ENCODE results near the gene LYSMD4. TPM values are rescaled to one million over a fixed set of nuclear protein-coding genes. Genes with fewer than 3 reads are reported as not detected.

The LYSMD4 gene
- total RNA-seq, 3 donors from 2014 or later = 4.5 to 6.2 (median 5.5) TPM

DNA sequence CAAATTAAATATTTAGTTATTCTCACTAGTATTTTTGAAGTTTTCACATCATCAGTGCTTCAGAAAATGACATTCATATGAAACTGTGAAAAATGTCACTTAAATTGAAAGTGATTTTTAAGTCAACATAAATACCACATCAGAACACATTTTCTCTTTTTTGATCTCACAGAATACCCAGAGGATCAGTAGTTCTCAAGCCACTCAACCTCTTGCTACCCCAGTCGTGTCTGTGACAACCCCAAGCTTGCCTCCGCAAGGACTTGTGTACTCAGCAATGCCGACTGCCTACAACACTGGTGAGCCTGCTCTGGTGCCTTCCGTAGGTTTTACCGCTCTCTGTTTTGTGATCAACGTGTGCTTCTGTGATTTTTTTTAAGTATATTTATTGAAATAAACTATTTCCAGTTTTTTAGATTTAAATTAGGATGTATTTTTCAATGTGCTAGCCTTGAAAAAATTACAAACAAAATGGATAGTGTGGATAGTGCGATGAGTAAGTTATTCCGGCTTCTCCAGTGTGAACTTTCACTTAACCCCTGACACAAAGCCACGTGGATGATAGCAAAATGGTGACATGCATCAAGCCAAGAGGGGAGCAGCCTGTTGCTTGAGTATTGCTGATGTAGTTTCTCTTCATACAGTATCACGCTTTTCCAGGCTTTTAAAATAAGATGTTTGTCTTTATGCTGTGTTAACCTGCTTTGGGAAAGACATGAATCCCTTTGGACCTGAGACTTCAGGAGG, 26.5 kb downstream of the LYSMD4 start:
- no peaks in the 10 kb centered on the region for H3K9me3 Mint-ChIP-seq
- H3K27me3 Mint-ChIP-seq (ENCODE audit: low read depth) = no peaks in the 10 kb centered on the region
- peaks cover 18% of the 10 kb centered on the region for H3K36me3 Mint-ChIP-seq (ENCODE audit: insufficient read depth)
- no peak for DNase-seq
- H3K4me3 Mint-ChIP-seq = peak overlapping the region; percentile 56
- peak; percentile 73 to 79 for ATAC-seq
- peaks cover 52% of the 10 kb centered on the region for H3K4me1 Mint-ChIP-seq (ENCODE audit: low read depth)

DNA sequence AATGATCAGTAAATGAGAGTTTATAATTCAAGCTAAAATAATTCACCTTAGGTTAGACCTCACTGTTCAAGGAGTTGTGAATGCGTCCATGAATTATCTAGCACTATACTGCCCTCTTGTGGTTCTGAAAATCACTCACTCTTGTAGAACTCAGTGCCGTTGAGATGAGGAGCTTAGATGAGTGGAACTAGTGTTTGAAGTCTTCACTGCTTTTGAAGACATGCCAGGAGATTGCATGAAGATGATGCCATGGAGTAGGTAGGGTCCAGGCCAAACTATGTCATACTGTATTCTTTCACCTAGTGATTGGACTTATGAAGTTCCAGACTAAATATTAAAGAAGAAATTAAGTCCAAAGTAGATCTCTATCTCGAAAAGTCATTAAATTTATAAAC, 28.8 kb downstream of the LYSMD4 start:
- Mint-ChIP-seq H3K9me3 (no peaks in the 10 kb centered on the region), H3K27me3 (ENCODE audit: low read depth) (no peaks in the 10 kb centered on the region), H3K4me3 (no peak overlapping the region), H3K36me3 (ENCODE audit: insufficient read depth) (peaks cover 9% of the 10 kb centered on the region), H3K4me1 (ENCODE audit: low read depth) (peaks cover 52% of the 10 kb centered on the region)
- ATAC-seq = peak; percentile 51 to 64
- no peak for DNase-seq

DNA sequence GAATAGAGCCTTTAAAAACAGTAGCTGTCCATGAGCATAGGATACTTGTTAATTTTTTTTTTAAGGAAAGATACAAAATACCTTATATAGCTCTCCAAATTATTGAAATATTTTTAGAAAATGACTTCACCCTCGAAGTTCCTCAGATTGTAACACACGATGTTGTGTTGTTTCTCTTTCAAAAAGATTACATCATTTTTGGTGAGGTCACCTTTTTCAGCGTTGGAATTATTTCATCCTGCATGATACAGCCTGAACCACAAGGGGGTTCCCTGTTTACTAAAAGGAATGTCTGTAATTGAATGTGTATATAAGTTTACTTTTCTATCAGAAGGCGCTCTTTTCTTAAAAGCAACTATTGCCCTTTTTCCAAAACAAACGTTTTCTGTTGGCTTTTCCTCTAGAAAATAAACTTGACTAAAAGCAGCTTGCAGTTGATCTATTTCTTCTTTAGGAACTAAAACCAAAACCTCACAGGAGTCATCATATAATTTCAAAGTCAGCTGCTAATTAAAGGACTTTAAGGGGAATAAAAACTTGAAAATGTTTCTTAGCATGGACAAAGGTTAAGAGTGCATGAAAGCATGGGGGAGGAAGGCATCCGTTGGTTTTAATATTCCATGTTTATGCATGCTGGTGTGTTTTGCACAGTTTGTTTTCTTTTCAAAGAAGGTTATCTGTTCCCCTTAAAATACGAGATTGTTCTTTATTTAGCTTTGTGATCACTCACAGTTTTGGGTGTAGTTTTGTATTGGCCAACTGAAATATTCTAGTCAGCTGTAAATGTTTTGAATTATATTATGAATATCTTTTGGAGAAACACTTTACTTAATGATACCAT, 29.4 kb downstream of the LYSMD4 start:
- ATAC-seq (no peak), DNase-seq (no peak)
- Mint-ChIP-seq H3K9me3 (no peaks in the 10 kb centered on the region), H3K27me3 (ENCODE audit: low read depth) (no peaks in the 10 kb centered on the region), H3K4me1 (ENCODE audit: low read depth) (peaks cover 47% of the 10 kb centered on the region), H3K36me3 (ENCODE audit: insufficient read depth) (peaks cover 5% of the 10 kb centered on the region), H3K4me3 (no peak overlapping the region)

DNA sequence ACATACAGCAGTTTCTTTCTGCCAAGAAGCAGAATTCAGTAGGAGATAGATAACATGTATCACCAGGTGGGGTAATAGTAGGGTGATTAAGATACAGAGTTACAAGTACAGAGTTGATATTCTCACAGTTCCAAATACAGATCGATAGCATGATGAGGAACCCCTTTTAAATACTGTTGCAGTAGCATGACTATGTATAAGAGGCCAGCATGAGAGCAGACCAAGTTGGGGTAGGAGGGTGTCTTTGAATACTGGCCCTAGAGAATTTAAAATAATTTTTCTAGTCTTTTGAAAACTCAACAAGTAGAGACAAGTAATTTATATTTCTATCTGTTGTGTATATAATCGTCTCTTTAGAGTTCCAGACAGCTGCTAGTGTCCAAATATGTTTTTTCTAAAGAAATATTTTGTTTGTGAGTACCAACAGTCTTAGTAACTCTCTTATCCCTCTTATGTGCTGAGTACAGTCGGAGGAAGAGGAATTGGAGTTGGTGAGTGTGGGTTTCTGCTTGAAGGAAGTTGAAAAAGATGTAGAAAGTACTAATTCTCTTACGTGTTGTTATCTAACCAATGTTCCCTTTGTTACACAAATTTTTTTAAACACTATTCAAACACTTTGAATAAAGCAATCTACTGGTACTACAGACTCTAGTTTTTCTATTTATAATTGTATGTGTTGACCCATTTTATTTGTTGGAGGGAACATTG, 30.2 kb downstream of the LYSMD4 start:
- ATAC-seq (no peak), DNase-seq (no peak)
- no peaks in the 10 kb centered on the region for H3K27me3 Mint-ChIP-seq (ENCODE audit: low read depth)
- H3K4me3 Mint-ChIP-seq = no peak overlapping the region
- H3K9me3 Mint-ChIP-seq = no peaks in the 10 kb centered on the region
- no peaks in the 10 kb centered on the region for H3K36me3 Mint-ChIP-seq (ENCODE audit: insufficient read depth)
- H3K4me1 Mint-ChIP-seq (ENCODE audit: low read depth) = peaks cover 40% of the 10 kb centered on the region

DNA sequence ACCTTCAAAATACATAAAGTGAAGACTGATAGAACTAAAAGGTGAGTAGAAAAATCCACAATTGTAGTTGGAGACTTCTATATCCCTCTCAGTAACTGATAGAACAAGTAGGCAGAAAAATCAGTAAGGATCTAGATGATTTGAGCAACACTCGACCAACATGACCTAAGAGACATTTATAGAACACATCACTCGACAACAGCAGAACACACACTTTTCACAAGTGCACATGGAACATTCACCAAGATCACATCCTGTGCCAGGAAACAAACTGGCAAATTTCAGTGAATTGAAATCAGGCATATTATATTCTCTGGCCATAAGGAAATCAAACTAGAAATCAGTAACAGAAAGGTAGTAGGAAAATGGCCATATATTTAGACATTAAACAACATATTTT, 37.1 kb downstream of the LYSMD4 start:
- Mint-ChIP-seq H3K4me1 (ENCODE audit: low read depth) (no peaks in the 10 kb centered on the region), H3K9me3 (no peaks in the 10 kb centered on the region), H3K4me3 (no peak overlapping the region), H3K36me3 (ENCODE audit: insufficient read depth) (peaks cover 33% of the 10 kb centered on the region), H3K27me3 (ENCODE audit: low read depth) (no peaks in the 10 kb centered on the region)
- no peak for DNase-seq
- ATAC-seq = no peak

DNA sequence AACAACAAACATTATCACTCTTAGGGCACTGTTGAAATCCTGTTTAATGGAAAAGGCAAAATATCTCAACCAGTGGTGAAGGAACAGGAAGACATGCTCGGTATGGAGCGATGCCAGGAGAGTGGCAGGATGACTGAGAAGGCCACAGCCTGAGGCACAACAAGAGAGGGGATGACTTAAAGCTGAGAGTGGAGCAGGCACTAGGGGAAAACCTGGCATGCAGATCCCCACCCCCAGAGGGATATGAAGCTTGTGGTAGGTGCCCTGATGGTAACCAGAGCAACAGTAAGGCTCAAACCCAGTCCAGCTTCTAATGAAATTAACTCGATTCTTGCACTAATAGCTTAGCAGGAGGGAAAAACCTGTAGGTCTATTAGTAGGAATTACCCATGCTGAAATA, 40.4 kb downstream of the LYSMD4 start:
- no peaks in the 10 kb centered on the region for H3K27me3 Mint-ChIP-seq (ENCODE audit: low read depth)
- H3K9me3 Mint-ChIP-seq = no peaks in the 10 kb centered on the region
- no peaks in the 10 kb centered on the region for H3K4me1 Mint-ChIP-seq (ENCODE audit: low read depth)
- DNase-seq = no peak
- no peak overlapping the region for H3K4me3 Mint-ChIP-seq
- H3K36me3 Mint-ChIP-seq (ENCODE audit: insufficient read depth) = peaks cover 46% of the 10 kb centered on the region
- no peak for ATAC-seq

DNA sequence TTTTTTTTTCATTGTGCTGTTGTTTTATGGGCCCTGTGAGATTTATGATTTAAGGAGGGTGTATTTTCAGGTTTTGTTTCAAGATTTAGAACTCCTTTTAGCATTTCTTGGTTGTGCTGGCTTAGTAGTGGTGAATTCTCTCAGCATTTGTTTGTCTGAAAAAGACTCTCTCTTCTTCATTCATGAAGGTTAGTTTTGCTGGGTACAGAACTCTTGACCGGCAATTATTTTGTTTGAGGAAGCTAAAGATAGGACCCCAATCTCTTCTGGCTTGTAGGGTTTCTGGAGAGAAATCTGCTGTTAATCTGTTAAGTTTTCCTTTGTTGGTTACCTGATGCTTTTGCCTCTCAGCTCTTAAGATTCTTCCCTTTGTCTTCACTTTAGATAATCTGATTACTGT, 46.9 kb downstream of the LYSMD4 start:
- DNase-seq (no peak), ATAC-seq (no peak)
- Mint-ChIP-seq H3K4me1 (ENCODE audit: low read depth) (peaks cover 21% of the 10 kb centered on the region), H3K9me3 (peaks cover 6% of the 10 kb centered on the region), H3K4me3 (no peak overlapping the region), H3K36me3 (ENCODE audit: insufficient read depth) (peaks cover 31% of the 10 kb centered on the region), H3K27me3 (ENCODE audit: low read depth) (no peaks in the 10 kb centered on the region)

DNA sequence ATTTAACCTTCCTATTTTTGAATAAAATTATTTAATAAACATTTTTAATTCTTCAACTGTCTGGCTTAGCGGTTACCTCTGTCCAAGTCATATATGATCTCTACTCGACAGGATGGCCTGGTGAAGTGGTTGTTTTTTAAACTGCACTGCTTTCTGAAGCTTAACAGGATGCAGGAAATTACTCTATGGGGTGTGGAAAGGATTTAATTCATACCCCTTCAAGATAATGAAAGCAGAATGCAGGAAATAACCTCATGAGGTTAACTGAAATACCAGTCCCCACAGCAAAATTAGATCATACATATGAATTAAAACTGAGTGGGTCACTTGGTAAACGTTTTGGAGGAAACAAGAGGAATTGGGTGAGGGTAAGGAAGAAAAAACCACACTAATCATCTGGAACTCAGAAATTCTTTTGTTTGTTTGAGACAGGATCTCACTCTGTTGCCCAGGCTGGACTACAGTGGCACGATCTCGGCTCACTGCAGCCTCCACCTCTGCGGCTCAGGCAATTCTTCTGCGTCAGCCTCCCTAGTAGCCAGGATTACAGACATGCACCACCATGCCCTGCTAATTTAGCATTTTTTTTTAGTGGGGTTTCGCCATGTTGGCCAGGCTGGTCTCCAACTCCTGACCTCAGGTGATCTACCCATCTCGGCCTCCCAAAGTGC, 50.1 kb downstream of the LYSMD4 start:
- no peak for DNase-seq
- Mint-ChIP-seq H3K9me3 (peaks cover 6% of the 10 kb centered on the region), H3K27me3 (ENCODE audit: low read depth) (no peaks in the 10 kb centered on the region), H3K36me3 (ENCODE audit: insufficient read depth) (peaks cover 32% of the 10 kb centered on the region), H3K4me1 (ENCODE audit: low read depth) (peaks cover 25% of the 10 kb centered on the region), H3K4me3 (peak overlapping the region; percentile 9)
- ATAC-seq = no peak

DNA sequence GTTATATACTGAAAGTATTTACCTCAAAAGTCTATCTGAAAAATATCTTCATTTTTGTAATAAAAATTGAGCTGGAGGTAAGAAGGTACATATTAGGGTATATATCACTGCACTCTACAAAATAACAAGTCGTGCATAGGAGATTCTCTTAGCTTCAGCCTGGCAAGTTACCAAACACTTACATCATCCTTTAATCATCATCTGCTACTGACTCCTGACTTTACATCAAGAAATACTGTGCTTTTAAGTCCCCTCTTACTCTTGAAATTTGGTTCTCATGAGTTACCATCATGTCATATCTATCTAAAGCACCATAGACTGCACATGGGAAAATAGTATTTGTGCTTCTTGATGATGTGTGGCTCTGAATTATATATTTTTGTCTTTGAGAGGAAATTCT, 50.8 kb downstream of the LYSMD4 start:
- no peak for ATAC-seq
- Mint-ChIP-seq H3K4me1 (ENCODE audit: low read depth) (peaks cover 25% of the 10 kb centered on the region), H3K4me3 (no peak overlapping the region), H3K36me3 (ENCODE audit: insufficient read depth) (peaks cover 28% of the 10 kb centered on the region), H3K9me3 (peaks cover 6% of the 10 kb centered on the region), H3K27me3 (ENCODE audit: low read depth) (no peaks in the 10 kb centered on the region)
- DNase-seq = no peak

DNA sequence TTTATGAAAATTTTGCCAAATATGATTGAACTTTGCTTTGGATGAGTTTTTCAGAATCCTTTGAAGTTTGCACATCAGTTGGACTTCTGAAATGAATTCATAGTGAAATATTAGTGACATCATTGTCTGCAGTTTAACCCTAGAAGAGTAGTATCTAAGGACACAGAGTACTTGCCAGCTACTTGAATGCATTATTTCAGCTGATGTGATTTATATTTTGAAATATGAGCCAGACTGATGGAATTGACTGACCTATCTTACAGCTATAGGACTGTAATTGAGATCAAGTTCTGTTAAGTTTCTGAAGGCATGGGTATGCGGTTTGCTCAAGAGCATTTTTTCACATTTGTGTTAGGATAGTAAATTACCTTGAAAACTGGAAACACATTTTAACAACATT, 51.2 kb downstream of the LYSMD4 start:
- H3K9me3 Mint-ChIP-seq = peaks cover 6% of the 10 kb centered on the region
- DNase-seq = no peak
- no peak overlapping the region for H3K4me3 Mint-ChIP-seq
- ATAC-seq = no peak
- peaks cover 25% of the 10 kb centered on the region for H3K4me1 Mint-ChIP-seq (ENCODE audit: low read depth)
- H3K36me3 Mint-ChIP-seq (ENCODE audit: insufficient read depth) = peaks cover 31% of the 10 kb centered on the region
- no peaks in the 10 kb centered on the region for H3K27me3 Mint-ChIP-seq (ENCODE audit: low read depth)

DNA sequence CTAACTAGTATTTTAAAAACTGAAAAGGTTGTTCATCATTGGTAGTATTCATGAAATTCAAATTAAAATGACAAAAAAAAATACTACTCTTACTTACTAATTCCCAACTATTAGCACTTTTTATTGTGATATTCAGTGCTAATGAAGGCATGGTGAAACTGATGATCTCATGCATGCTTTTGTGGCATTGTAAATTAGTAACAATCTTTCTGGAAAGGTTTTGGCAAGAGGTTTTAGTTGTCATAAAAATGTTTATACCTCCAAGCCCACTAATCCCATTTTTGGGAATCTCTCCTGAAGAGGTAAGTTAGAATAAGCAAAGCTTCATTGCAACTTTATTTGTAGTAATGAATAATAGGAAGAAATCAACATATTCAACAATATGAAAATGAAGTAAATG, 53.0 kb downstream of the LYSMD4 start:
- H3K9me3 Mint-ChIP-seq = no peaks in the 10 kb centered on the region

DNA sequence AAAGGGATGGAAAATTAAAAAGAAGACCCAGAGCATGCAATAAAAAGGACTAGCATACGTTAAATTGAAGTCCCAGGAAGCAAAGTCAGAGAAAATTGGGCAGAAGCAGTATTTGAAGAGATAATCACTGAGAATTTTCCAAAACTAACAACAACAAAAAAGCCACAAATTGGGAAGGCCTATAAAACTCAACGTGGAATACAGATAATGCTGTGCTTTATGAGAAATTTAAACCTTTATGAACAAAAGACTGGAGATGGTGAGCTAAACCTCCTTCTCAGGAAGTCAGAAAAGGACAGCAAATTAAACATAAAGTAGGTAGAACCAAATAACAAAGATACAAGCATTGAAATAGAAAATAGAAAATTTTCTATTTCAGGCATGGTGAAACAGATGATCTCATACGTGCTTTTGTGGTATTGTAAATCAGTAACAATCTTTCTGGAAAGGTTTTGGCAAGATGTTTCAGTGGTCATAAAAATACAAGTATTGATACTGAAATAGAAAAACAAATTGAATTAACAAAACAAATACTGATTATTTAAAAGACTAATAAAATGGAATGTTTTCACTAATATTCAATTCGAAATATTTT, 55.6 kb downstream of the LYSMD4 start:
- no peak for DNase-seq
- no peaks in the 10 kb centered on the region for H3K9me3 Mint-ChIP-seq
- peaks cover 31% of the 10 kb centered on the region for H3K36me3 Mint-ChIP-seq (ENCODE audit: insufficient read depth)
- H3K27me3 Mint-ChIP-seq (ENCODE audit: low read depth) = no peaks in the 10 kb centered on the region
- H3K4me1 Mint-ChIP-seq (ENCODE audit: low read depth) = peaks cover 12% of the 10 kb centered on the region
- ATAC-seq = no peak
- H3K4me3 Mint-ChIP-seq = no peak overlapping the region

More for the DNA sequence above, 53.0 kb downstream of the LYSMD4 start:
- ATAC-seq (no peak), DNase-seq (no peak)
- Mint-ChIP-seq H3K4me3 (no peak overlapping the region), H3K27me3 (ENCODE audit: low read depth) (no peaks in the 10 kb centered on the region), H3K36me3 (ENCODE audit: insufficient read depth) (peaks cover 31% of the 10 kb centered on the region), H3K4me1 (ENCODE audit: low read depth) (peaks cover 25% of the 10 kb centered on the region)

All from activated T-cell treated with anti-CD3 and anti-CD28 coated beads, Interleukin-2, amount 50 U/mL, for 4 hours (primary cell).